ENCODE data around the gene ADAMTS6.

DNA sequence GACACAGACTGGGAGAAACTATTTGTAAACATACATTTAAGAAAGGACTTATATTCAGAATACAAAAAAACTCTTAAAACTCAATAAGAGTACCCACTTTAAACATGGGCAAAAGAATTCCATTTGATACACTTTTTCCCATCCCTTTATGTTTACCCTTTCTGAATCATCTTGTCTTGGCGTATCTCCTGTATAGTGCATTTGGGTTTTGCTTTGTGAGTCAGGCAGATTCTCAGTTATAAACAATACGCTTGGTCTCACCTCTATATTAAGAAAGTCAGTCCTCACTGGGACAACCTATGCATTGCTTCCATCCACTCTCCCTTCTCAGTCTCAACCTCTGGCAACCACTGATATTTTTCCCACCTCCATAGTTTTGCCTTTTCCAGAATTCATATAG, 27.3 kb upstream of the ADAMTS6 start:
- TF ChIP-seq CTCF (IDR thresholded peaks at IDR 0.05) = no peak
- no peak for TF ChIP-seq POLR2A (IDR thresholded peaks at IDR 0.05)
- TF ChIP-seq POLR2AphosphoS5 (IDR thresholded peaks at IDR 0.05) = no peak
